Activated gamma-delta T cell (primary cell): ENCODE results near the gene NEDD4.
"Not testable (repeated sequence)": the region's sequence is repeated elsewhere in the genome, so short reads cannot be mapped to it uniquely, and the experiment has no call there.

ENCODE experiments used
- DNase-seq: peaks from one replicate; lab custom pipeline; 2025; lab: John Stamatoyannopoulos, UW

NEDD4 gene

GRCh38 chr15:56004281-56004680 is 10.9 kb upstream of the NEDD4 start:
- DNase-seq, result not testable (repeated sequence)

GRCh38 chr15:56003777-56004176 is 10.4 kb upstream of the NEDD4 start:
- not testable (repeated sequence) for DNase-seq

- DNase-seq, result not testable (repeated sequence)
These were observed 9.9 kb upstream of the NEDD4 start for GRCh38 chr15:56003277-56003676.

GRCh38 chr15:56001471-56002078 is 8.2 kb upstream of the NEDD4 start:
- no peak for DNase-seq

- no peak for DNase-seq
These were observed 6.2 kb upstream of the NEDD4 start for GRCh38 chr15:55999658-56000057.

GRCh38 chr15:55998478-55998877 is 5.1 kb upstream of the NEDD4 start:
- DNase-seq, result no peak

- DNase-seq, result no peak
These were observed 570 bp upstream of the NEDD4 start for GRCh38 chr15:55993804-55994560.

GRCh38 chr15:55992769-55993110 is 672 bp downstream of the NEDD4 start:
- no peak for DNase-seq

GRCh38 chr15:55991802-55992768 is 1.3 kb downstream of the NEDD4 start:
- DNase-seq, result no peak

- no peak for DNase-seq
These were observed 2.4 kb downstream of the NEDD4 start for GRCh38 chr15:55990998-55991397.

- DNase-seq, result no peak
These were observed 2.9 kb downstream of the NEDD4 start for GRCh38 chr15:55990516-55990915.

- DNase-seq, result no peak
These were observed 4.0 kb downstream of the NEDD4 start for GRCh38 chr15:55989383-55989782.

GRCh38 chr15:55981582-55982249 is 11.7 kb downstream of the NEDD4 start:
- DNase-seq, result no peak

- no peak for DNase-seq
These were observed 12.9 kb downstream of the NEDD4 start for GRCh38 chr15:55980511-55980910.

- no peak for DNase-seq
These were observed 16.2 kb downstream of the NEDD4 start for GRCh38 chr15:55977231-55977630.

GRCh38 chr15:55970286-55970685 is 23.1 kb downstream of the NEDD4 start:
- no peak for DNase-seq

- DNase-seq, result no peak
These were observed 23.8 kb downstream of the NEDD4 start for GRCh38 chr15:55969582-55969981.

- no peak for DNase-seq
These were observed 24.5 kb downstream of the NEDD4 start for GRCh38 chr15:55968923-55969322.

- no peak for DNase-seq
These were observed 28.3 kb downstream of the NEDD4 start for GRCh38 chr15:55965091-55965490.

- no peak for DNase-seq
These were observed 32.5 kb downstream of the NEDD4 start for GRCh38 chr15:55960946-55961345.

- no peak for DNase-seq
These were observed 33.5 kb downstream of the NEDD4 start for GRCh38 chr15:55959744-55960447.
